GM18499 (cell line): ENCODE data around the gene CYP2C8.
"Not testable (repeated sequence)": the region's sequence is repeated elsewhere in the genome, so short reads cannot be mapped to it uniquely, and the experiment has no call there.

Experiments
- ATAC-seq: cut with Tn5 transposase; IDR thresholded peaks from one replicate; pipeline ENCODE4 v1.9.1; 2021; ENCODE audit warnings: moderate number of reproducible peaks; ENCODE audit not compliant: insufficient read depth, unreplicated experiment

Gene CYP2C8

DNA sequence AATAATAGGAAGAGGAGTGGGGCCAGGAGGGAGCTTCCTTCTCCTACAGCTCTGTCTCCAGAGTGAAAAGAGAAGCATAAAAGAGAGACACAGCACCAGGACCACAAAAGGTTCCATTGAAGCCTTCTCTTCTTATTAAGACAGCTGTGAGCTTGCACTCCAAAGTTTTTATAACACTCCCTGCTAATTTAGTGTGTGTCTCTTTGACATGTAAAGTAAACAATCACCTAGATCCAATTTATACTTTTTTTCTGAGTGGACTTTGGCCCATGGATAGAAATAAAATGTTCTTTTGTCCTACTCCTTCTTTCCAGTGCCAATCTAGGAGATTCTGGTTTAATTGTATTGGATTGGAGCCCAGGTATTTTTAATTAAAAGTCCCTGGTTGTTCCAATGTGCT lies at the start of gene CYP2C8:
Gene CYP2C8 (minus strand): TSS at position 212 of the 400 bp plus-strand sequence. CDS start 95 bp downstream, at position 117.
- ATAC-seq: no peak

DNA sequence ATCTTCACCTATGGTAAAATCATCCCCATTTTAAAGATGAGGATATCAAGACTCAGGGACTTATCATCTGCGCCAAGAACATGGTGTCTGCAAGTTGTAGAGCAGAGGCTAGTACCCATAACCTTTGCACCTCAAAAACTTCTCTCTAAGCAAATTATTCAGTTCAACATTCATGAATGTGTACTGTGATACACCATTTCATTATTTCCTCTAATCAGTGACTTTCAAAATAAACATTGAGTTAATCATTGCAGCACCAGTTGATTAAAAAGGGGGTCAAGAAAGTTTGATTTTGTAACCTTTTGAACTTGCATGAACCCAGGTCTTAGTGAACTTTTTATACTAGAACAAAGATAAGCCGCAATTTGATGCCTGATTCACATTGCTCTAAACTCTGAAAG lies 47.6 kb upstream of the CYP2C8 start:
- ATAC-seq: no peak

DNA sequence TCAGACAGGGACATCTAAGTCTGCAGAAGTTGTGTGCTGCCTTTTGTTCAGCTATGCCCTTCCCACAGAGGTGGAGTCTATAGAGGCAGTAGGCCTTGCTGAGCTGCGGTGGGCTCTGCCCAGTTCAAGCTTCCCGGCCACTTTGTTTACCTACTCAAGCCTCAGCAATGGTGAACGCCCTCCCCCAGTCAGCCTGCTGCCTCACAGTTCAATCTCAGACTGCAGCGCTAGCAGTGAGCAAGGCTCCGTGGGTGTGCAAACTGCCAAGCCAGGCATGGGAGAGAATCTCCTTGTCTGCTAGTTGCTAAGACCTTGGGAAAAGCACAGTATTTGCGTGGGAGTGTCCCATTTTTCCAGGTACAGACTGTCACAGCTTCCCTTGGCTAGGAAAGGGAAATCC lies 41.5 kb upstream of the CYP2C8 start:
- ATAC-seq: not testable (repeated sequence)

DNA sequence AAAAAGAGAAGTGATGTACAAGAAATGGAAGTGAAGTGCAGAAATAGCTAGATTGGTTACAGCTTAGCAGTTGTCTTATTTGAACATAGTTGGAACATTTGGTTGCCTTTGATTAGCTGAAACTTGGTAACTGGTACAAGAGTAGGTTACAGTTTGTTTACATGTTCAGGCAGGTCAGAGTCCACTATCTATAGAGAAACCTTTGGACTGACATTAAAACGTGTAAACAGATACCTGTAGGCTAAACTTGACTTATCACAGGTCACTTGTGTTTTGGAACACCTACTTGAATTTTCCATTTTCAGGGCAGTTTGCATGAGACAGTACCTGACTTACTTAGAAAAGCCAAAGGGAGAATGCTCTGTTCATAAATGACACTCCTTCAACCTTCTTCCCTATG lies 28.5 kb upstream of the CYP2C8 start:
- ATAC-seq: no peak

DNA sequence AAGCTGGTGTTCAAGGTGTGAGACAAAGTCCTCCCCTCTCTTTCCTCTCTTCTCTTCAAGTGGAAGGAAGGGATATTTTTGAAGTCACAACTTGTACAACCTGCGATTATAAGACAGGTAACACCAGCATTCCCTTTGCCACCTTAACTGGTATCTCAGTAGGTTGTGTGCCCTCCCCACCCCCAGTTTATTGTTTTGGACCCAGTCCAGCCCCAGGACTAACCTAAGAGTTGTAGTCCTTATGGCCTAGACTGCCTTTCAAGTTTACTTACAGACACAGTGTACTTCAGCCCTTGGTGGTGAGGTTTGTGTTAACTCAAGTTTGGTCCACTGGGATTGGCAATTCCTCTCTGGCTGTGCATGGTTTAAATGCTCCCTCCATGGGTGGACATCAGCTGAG lies 26.8 kb upstream of the CYP2C8 start:
- ATAC-seq: no peak

DNA sequence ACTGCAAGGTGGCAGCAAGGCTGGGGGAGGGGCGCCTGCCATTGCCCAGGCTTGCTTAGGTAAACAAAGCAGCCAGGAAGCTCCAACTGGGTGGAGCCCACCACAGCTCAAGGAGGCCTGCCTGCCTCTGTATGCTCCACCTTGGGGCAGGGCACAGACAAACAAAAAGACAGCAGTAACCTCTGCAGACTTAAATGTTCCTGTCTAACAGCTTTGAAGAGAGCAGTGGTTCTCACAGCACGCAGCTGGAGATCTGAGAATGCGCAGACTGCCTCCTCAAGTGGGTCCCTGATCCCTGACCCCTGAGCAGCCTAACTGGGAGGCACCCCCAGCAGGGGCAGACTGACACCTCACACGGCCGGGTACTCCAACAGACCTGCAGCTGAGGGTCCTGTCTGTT lies 10.3 kb upstream of the CYP2C8 start:
- not testable (repeated sequence) for ATAC-seq

DNA sequence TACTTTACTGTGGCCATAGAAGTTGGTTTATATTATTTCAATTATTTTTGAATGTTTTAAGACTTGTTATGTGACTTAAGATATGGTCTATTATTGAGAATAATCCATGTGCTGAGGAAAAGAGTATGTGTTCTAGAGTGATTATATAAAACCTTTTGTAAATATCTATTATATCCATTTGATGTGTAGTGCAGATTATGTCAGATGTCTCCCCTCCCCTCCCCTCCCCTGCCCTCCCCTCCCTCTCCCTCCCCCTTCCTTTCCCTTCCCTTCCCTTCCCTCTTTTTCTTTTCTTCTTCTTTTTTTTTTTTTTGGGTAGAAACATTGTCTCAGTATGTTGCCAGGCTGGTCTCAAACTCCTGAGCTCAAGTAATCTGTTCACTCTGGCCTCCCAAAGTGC lies 8.3 kb upstream of the CYP2C8 start:
- ATAC-seq: no peak

DNA sequence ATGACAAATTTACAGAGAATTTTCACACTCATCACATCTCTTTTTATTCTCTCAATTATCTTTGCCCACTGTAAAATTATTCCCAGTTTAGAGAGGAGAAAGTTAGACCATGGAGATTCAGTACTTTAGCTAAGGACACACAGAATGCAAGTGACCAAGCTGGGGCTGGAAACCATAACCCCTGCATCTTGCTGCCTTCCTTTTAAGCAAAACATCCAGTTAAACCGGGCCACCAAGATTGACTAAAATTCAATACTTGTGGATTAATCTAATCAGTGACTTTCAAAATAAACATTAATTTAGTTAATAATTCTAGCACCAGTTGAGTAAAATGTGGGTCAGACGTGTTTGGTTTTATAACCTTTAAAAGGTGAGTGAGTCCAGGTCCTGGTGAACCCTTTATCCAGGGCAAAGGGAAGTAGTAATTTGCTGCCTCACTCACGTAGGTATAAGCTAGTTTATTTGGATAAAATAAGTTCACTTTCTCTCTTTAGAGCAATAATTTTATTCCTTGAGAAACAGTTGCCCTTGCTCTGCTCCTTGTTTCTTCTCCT lies 1.9 kb upstream of the CYP2C8 start:
- ATAC-seq: no peak

DNA sequence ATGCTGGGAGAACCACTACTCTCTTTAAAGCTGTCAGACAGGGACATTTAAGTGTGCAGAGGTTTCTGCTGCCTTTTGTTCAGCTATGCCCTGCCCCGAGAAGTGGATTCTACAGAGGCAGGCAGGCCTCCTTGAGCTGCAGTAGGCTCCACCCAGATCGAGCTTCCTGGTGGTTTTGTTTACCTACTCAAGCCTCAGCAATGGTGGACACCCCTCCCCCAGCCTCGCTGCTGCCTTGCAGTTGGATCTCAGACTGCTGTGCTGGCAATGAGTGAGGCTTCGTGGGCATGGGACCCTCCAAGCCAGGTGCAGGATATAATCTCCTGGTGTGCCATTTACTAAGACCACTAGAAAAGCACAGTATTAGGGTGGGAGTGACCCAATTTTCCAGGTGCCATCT lies 5.2 kb downstream of the CYP2C8 start:
- ATAC-seq: not testable (repeated sequence)

DNA sequence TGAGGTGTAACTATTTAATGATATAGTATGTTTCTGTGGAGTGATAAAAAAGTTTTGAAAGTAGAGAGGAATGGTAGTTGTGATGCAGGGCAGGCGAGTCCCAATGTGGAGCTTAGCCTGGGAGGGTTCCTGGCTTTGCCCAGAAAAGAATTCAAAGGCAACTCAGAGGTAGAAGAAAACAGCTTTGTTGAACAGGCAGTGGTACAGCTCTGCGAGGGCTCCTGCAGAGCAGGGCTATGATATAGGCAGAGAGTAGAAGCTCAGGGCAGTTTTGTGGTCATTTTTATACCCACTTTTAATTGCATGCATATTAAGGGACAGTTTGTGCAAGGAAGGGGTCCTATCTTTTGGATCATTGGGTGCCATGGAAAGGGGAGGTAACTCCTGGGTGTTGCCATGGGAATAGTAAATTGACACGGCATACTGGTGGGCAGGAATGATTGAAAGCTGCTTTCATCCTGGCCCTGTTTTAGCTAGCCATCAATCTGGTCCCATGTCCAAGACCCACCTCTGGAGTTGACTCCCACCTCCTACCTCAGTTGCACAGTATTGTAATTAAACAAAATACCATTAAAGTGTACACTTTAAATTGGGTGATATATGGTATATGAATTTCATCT lies 12.4 kb downstream of the CYP2C8 start:
- ATAC-seq: no peak

DNA sequence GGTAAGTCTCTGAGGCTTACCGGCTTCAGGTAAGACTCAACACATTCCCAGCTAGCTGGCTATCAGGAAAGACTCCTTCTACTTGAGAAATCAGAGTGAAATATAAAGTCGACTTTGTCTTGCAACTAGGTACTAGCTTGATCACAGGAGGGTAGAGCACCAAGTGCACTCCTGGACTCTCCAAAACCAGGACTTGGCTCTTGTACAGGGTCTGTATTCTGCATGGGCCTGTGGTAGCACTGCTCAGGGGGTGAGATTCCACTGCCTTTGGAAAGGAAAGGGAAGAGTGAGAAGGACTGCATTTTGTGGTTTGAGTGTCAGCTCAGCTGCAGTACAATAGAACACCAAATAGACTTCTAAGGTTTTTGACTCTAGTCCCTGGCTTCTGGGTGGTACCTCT lies 19.4 kb downstream of the CYP2C8 start:
- no peak for ATAC-seq

DNA sequence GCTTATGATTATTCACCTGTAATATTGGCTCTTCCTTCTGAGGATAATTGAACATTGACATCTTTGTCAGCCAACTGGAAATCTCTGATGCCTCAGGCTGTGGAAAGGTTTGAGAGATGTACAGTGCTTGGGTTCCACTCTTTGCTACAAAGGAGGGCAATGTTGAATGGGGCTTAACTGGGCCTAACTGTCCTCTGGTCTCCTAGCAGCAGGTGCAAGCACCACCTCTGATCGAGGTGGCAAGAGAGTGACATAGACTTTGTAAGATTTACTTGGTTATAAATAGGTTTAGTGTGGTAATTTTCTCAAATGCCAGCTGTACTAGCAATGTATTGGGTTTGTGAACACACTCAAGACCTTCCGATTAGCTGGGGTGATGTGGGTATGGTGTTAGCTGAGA lies 21.1 kb downstream of the CYP2C8 start:
- no peak for ATAC-seq

DNA sequence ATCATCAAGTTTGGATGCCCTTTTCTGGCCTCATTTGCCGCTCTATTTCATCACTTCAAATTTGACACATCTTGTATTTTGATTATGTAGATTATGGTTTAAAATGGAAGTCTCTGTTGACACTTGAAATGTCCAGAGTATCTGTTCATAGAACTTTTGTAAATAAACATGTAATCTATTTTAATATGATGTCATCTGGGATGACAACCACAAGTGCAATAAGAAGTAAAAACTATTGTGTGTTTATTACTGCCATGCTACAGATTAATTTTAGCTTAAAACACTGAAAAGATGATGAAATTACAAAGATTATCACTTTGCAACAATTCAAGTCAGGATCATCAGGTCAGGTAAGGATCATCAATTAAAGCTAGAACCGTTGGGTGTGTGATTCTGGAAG lies 30.0 kb downstream of the CYP2C8 start:
- no peak for ATAC-seq

DNA sequence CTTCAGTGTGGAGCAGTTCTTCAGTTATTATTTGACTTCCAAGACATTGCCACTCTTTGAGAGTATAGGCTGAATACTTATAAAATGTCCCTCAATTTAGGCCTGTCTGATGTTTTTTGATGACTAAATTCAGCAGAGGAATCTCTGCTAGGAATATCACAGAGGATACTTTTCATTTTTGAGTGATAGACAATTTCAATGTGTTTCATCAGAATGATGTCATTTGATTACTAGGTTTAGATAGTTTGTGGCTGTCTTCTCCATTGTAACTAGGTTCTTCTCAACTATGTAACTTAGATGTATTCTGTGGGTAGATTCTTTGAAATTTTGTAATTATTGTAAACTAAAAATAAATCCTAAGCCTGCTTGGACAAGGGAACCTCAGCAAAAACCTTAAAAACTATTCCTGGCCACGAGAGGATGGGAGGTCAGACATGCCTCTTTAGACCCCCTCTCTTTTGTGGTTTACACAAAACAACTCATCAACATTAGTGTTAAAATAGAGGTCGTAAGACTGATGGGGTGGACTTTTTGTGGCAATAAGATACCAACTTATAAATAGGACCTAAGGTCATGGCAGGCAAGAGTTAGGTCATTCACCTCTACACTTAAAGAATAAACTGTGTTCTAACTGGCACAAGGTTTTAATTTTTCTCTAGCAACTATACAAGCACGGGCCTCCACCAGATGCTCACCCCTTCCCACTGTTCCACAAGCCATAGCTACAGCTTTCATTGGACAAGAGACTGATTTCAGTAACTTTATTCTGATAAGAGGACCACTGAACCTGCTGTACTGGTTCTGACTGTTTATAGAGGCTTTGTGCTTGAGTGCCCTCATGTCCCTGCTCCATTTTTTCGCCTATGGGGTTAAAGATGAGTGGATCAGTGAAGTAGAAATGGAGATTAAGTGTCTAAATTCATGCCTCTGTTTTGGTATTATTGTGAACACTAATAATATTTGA lies 33.7 kb downstream of the CYP2C8 start:
- no peak for ATAC-seq

DNA sequence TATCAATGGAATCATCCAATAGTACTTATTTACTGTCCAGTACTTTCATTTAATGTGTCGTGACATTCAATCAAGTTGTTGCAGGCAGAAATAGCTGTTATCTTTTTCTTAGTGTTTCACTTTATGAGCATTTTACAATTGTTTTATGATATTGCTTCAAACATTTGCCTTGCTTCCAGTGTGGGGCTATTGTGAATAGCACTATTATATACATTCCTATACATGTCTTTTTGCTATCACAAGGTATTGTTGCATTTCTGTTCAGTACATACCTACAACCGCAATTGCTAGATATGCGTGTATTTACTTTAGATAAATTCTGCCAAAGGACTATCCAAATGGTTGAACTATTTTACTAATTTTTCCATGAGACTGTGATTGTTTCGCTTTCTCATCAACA lies 34.9 kb downstream of the CYP2C8 start:
- ATAC-seq: no peak

DNA sequence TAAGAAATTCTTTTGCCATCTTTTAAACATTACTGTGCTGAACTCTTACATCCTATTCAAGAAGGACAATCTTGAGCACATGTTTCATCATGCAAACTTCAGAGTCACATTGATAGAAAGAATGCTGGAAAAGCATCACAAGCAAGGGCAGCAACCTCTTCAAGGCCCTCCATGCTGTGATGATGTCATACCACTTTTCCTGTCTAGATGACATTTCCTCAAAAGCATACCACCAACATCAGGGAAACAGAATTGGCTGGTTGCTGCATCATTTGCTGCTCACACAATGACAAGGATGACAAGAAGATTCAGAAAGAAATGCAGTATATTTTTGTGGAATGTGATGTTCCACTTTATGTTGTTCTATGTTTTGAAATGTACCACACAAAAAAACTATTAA lies 37.6 kb downstream of the CYP2C8 start:
- no peak for ATAC-seq

DNA sequence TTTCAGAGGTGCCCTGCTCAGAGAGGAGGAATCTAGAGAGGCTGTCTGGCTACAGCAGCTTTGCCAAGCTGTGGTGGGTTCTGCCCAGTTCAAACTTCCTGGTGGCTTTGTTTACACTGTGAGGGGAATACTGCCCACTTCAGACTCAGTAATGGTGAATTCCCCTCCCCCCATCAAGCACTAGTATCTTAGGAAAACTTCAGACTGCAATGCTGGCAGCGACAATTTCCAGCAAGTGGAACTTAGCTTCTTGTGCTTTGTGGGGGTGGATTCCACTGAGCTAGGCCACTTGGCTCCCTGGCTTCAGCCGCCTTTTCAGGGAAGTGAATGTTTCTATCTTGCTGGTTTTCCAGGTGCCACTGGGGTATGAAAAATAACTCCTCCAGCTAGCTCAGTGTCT lies 42.8 kb downstream of the CYP2C8 start:
- no peak for ATAC-seq

DNA sequence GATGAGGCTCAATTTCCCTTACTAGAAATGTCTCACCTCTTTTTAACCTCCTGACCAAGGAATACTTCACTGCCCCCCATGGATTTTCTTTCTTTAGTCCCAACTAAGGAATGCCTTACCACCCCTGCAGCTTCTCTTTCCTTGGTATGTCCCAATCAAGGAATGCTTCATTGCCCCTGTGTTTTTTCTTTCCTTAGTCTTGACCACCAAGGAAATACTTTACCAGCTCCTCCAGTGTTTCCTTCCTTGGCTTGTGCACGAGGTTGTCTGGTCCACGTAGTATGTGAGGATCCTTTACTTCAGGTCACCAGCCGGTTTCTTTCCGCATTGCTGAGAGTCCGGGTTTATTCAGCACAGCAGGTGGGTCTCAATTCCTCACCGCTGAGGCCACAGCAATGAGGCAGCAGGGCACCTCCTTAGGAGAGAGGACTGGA lies 71.5 kb downstream of the CYP2C8 start:
- no peak for ATAC-seq

DNA sequence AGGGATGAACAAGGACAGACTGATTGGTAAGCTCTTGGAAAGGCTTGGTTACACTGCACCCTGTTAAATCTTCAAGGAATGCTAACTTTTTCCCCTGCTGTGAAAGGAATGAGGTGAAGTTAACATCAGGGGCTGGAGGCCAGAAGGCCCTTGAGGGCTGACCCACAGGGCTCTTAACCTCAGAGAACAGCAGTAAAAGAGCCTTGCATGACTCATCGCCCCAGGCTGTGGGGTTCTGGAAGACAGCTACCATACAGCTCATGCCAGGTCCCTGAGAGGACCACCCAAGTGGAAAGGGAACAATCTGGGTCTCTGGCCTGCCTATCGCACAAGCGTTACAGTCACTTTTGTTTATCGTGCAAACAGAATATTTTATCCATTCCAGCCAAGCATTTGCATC lies 76.5 kb downstream of the CYP2C8 start:
- ATAC-seq: no peak

DNA sequence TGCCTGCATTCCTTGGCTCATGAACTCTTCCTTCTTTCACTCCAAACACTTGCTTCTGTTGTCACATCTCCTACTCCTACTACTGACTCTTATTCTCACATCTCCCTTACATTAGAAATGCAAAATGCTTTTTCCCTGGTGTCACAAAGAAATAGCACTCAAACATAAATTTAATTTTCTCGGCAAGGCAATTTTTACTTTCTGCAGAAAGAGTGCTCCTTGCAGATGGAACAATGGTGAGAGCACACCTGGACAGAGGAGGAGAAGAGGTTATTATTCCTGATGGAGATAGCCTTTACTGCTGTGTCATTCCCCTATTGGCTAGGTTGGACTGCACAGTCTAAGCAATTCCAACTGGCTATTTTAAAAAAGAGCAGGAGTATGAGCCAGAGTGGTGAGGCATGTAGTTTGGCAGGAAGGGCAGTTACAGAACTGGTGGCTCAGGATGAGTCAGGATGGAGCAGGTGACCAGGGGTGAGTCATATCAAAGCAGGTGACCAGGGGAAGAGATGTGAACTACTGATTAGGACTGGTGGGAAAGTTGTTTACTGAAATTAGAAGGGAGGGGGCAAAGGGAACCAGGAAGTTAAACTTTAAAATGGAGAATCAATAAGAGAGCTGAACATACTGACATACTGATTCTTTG lies 77.9 kb downstream of the CYP2C8 start:
- ATAC-seq: no peak

DNA sequence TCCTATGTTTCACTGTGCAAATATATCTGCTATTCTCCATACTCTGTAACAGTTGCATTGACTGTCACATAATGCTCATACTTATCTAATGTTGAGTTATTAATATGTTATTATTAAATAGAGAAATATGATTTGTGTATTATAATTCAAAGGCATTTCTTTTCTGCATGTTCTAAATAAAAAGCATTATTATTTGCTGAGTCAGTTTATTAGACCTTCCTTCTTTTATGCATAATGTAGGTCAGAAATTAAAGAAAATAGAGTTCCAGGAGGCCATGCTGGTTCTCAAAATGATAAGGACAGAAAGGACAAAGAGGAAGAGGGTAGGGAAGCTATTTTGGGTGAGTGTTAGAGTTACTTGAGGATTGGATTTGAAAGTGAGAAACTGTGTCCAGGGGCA lies 80.1 kb downstream of the CYP2C8 start:
- no peak for ATAC-seq
